NB4 (cell line): ENCODE measurements around the gene OLFML2A.

Experiments used
- CTCF ChIP-seq: IDR thresholded peaks from one replicate; pipeline ENCODE4 v1.5.1; 2012; ENCODE audit warnings: low read depth, low read length
- MYC ChIP-seq: IDR thresholded peaks from 2 replicates; pipeline ENCODE4 v1.6.1; 2011; ENCODE audit warnings: low read depth, low read length
- POLR2A ChIP-seq: IDR thresholded peaks from 2 replicates; pipeline ENCODE4 v1.6.1; 2011; ENCODE audit warnings: mild to moderate bottlenecking; ENCODE audit not compliant: insufficient read length; ENCODE audit errors: extremely low read depth
- TF ChIP-seq, protein P1 (sequence below): IDR thresholded peaks from 2 replicates; pipeline ENCODE4 v1.6.1; 2011; ENCODE audit warnings: low read depth, low read length

GRCh38 chr9:124769549-124770358 lies 7.2 kb upstream of the OLFML2A start:
- TF ChIP-seq CTCF (no peak), POLR2A (no peak), MYC (no peak)
- TF ChIP-seq, protein P1, sequence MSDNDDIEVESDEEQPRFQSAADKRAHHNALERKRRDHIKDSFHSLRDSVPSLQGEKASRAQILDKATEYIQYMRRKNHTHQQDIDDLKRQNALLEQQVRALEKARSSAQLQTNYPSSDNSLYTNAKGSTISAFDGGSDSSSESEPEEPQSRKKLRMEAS, result no peak
